OCI-LY3 (cell line): ENCODE results near the gene MCTP2.

Experiments
- H2AFZ ChIP-seq: fragments of 200-600, 300-600 bp; shearing (Covaris generic); 2 replicates; pipeline ENCODE4 v1.6.0; 2014; ENCODE audit warnings: antibody characterized with exemption, low read depth, low read length
- H3K27ac ChIP-seq: fragments of 200-600, 300-600 bp; sonication (generic); 2 replicates; pipeline ENCODE4 v1.5.1; 2014; ENCODE audit warnings: mild to moderate bottlenecking, low read length, moderate library complexity, mixed read lengths
- H3K27me3 ChIP-seq: fragments of 200-600, 300-600 bp; sonication (generic); 2 replicates; pipeline ENCODE4 v1.6.1; 2014; ENCODE audit warnings: low read depth, low read length, mixed read lengths
- H3K36me3 ChIP-seq: fragments of 200-600, 300-600 bp; sonication (generic); replicated peaks from 2 replicates; pipeline ENCODE3; 2014; ENCODE audit warnings: low read depth, low read length, mixed read lengths
- H3K4me1 ChIP-seq: fragments of 300-600, 200-600 bp; sonication (generic); 2 replicates; pipeline ENCODE4 v1.6.1; 2014; ENCODE audit warnings: low read length, mixed read lengths
- H3K4me2 ChIP-seq: fragments of 200-600, 300-600 bp; sonication (generic); 2 replicates; pipeline ENCODE4 v1.6.1; 2014; ENCODE audit warnings: low read length, mixed read lengths
- H3K4me3 ChIP-seq: fragments of 300-600, 200-600 bp; sonication (generic); 2 replicates; pipeline ENCODE4 v1.5.1; 2014; ENCODE audit warnings: antibody characterized with exemption, mild to moderate bottlenecking, low read length, moderate library complexity
- H3K79me2 ChIP-seq: fragments of 300-600, 200-600 bp; shearing (Covaris generic); 2 replicates; pipeline ENCODE4 v1.6.1; 2014; ENCODE audit warnings: mild to moderate bottlenecking, low read length, mixed read lengths
- H3K9ac ChIP-seq: fragments of 300-600, 200-600 bp; shearing (Covaris generic); 2 replicates; pipeline ENCODE4 v1.6.0; 2014; ENCODE audit warnings: mild to moderate bottlenecking, low read length, moderate library complexity
- H3K9me3 ChIP-seq: fragments of 200-600, 300-600 bp; shearing (Covaris generic); 2 replicates; pipeline ENCODE4 v1.6.1; 2014; ENCODE audit warnings: low read length, mixed read lengths; ENCODE audit not compliant: insufficient read depth
- H4K20me1 ChIP-seq: fragments of 200-600, 300-600 bp; sonication (generic); 2 replicates; pipeline ENCODE4 v1.6.1; 2016; ENCODE audit warnings: low read length, mixed read lengths; ENCODE audit not compliant: insufficient read depth
- CTCF ChIP-seq: fragments of 200-600, 300-600 bp; sonication (generic); IDR thresholded peaks from 2 replicates; pipeline ENCODE4 v1.5.1; 2014; ENCODE audit warnings: antibody characterized with exemption, low read length, low read depth
- EZH2phosphoT487 ChIP-seq: fragments of 200-600 bp; shearing (Covaris generic); IDR thresholded peaks from 2 replicates; pipeline ENCODE4 v1.6.1; 2018; ENCODE audit warnings: antibody characterized with exemption, mixed run types, low read depth

The MCTP2 gene

GRCh38 chr15:94366781-94367180, 135.4 kb downstream of the MCTP2 start:
- H2AFZ ChIP-seq = no peak overlapping the region
- no peak overlapping the region for H3K27ac ChIP-seq
- H3K36me3 ChIP-seq = no peaks in the 10 kb centered on the region
- H3K9ac ChIP-seq = no peak overlapping the region
- H3K4me2 ChIP-seq = no peak overlapping the region
- H3K9me3 ChIP-seq = no peaks in the 10 kb centered on the region
- no peaks in the 10 kb centered on the region for H4K20me1 ChIP-seq
- TF ChIP-seq CTCF = no peak
- TF ChIP-seq EZH2phosphoT487 = no peak
- H3K4me1 ChIP-seq = no peaks in the 10 kb centered on the region
- no peaks in the 10 kb centered on the region for H3K79me2 ChIP-seq
- peaks cover 13% of the 10 kb centered on the region; the same call in 1 of the 2 replicates for H3K27me3 ChIP-seq
- H3K4me3 ChIP-seq = no peak overlapping the region

- no peaks in the 10 kb centered on the region for H3K9me3 ChIP-seq
- no peaks in the 10 kb centered on the region for H3K4me1 ChIP-seq
- H3K27me3 ChIP-seq = peaks cover 9% of the 10 kb centered on the region; the same call in 1 of the 2 replicates
- TF ChIP-seq EZH2phosphoT487 = no peak
- TF ChIP-seq CTCF = no peak
- H3K79me2 ChIP-seq = no peaks in the 10 kb centered on the region
- H4K20me1 ChIP-seq = no peaks in the 10 kb centered on the region
- H3K4me2 ChIP-seq = no peak overlapping the region
- H3K36me3 ChIP-seq = no peaks in the 10 kb centered on the region
- H3K27ac ChIP-seq = no peak overlapping the region
- no peak overlapping the region for H2AFZ ChIP-seq
- no peak overlapping the region for H3K9ac ChIP-seq
- H3K4me3 ChIP-seq = no peak overlapping the region
These were observed 136.6 kb downstream of the MCTP2 start for GRCh38 chr15:94367726-94368535.

GRCh38 chr15:94370206-94370935, 139.0 kb downstream of the MCTP2 start:
- Histone ChIP-seq H3K9me3 (no peaks in the 10 kb centered on the region), H3K4me1 (no peaks in the 10 kb centered on the region), H3K36me3 (no peaks in the 10 kb centered on the region), H3K4me3 (no peak overlapping the region), H2AFZ (no peak overlapping the region), H3K79me2 (no peaks in the 10 kb centered on the region), H3K9ac (no peak overlapping the region), H3K27me3 (peaks cover 9% of the 10 kb centered on the region; the same call in 1 of the 2 replicates), H4K20me1 (no peaks in the 10 kb centered on the region), H3K27ac (no peak overlapping the region), H3K4me2 (no peak overlapping the region)
- no peak for TF ChIP-seq EZH2phosphoT487
- TF ChIP-seq CTCF = no peak

- no peak overlapping the region for H3K4me2 ChIP-seq
- TF ChIP-seq CTCF = no peak
- TF ChIP-seq EZH2phosphoT487 = no peak
- no peaks in the 10 kb centered on the region for H3K4me1 ChIP-seq
- no peaks in the 10 kb centered on the region for H4K20me1 ChIP-seq
- no peaks in the 10 kb centered on the region for H3K36me3 ChIP-seq
- no peak overlapping the region for H3K27ac ChIP-seq
- H3K9ac ChIP-seq = no peak overlapping the region
- no peaks in the 10 kb centered on the region for H3K79me2 ChIP-seq
- H3K9me3 ChIP-seq = no peaks in the 10 kb centered on the region
- H3K4me3 ChIP-seq = no peak overlapping the region
- H3K27me3 ChIP-seq = peaks cover 9% of the 10 kb centered on the region; the same call in 1 of the 2 replicates
- no peak overlapping the region for H2AFZ ChIP-seq
These were observed 139.6 kb downstream of the MCTP2 start for GRCh38 chr15:94370936-94371285.
